HG02798 (cell line): ENCODE data around the gene PHYKPL.

ENCODE experiments used
- ATAC-seq: cut with Tn5 transposase; IDR thresholded peaks from one replicate; pipeline ENCODE4 v1.9.1; 2021; ENCODE audit warnings: mild to moderate bottlenecking; ENCODE audit not compliant: unreplicated experiment, poor library complexity

Gene PHYKPL

GRCh38 chr5:178232124-178232919 is at the start of gene PHYKPL:
PHYKPL (minus strand) TSS chr5:178232802; CDS start chr5:178232550, 252 bp downstream.
- ATAC-seq = peak; percentile 72

GRCh38 chr5:178282391-178282790 is 49.8 kb upstream of the PHYKPL start:
- ATAC-seq = no peak

GRCh38 chr5:178281331-178281730 is 48.7 kb upstream of the PHYKPL start:
- no peak for ATAC-seq

GRCh38 chr5:178280631-178281030 is 48.0 kb upstream of the PHYKPL start:
- ATAC-seq = no peak

- peak; percentile 62 for ATAC-seq
Observed at GRCh38 chr5:178279723-178280438, 47.3 kb upstream of the PHYKPL start.

- ATAC-seq = no peak
Observed at GRCh38 chr5:178279026-178279722, 46.6 kb upstream of the PHYKPL start.

- ATAC-seq = no peak
Observed at GRCh38 chr5:178278358-178279023, 45.9 kb upstream of the PHYKPL start.

GRCh38 chr5:178277866-178278265 is 45.3 kb upstream of the PHYKPL start:
- ATAC-seq = no peak

GRCh38 chr5:178277346-178277745 is 44.7 kb upstream of the PHYKPL start:
- no peak for ATAC-seq

- no peak for ATAC-seq
Observed at GRCh38 chr5:178274781-178275537, 42.4 kb upstream of the PHYKPL start.

GRCh38 chr5:178273665-178274541 is 41.3 kb upstream of the PHYKPL start:
- ATAC-seq = no peak

- no peak for ATAC-seq
Observed at GRCh38 chr5:178273041-178273440, 40.4 kb upstream of the PHYKPL start.

- ATAC-seq = no peak
Observed at GRCh38 chr5:178272591-178272990, 40.0 kb upstream of the PHYKPL start.

GRCh38 chr5:178271726-178272479 is 39.3 kb upstream of the PHYKPL start:
- ATAC-seq = no peak

GRCh38 chr5:178271231-178271630 is 38.6 kb upstream of the PHYKPL start:
- ATAC-seq = no peak

- no peak for ATAC-seq
Observed at GRCh38 chr5:178269499-178269898, 36.9 kb upstream of the PHYKPL start.

GRCh38 chr5:178267876-178268275 is 35.3 kb upstream of the PHYKPL start:
- ATAC-seq = no peak

- no peak for ATAC-seq
Observed at GRCh38 chr5:178267245-178267644, 34.6 kb upstream of the PHYKPL start.
